ENCODE measurements around the gene PCDHGC4.
A peak's percentile ranks its signal among the peaks of the same experiment; 100 is the strongest.

- TF ChIP-seq CTCF (IDR thresholded peaks at IDR 0.05) (no peak), POLR2A (IDR thresholded peaks at IDR 0.05) (peak; percentile 49 to 69)
These were observed 28.9 kb downstream of the PCDHGC4 start for GRCh38 chr5:141513627-141514329.

Data from adrenal gland (tissue), 5 donors.